Measurements from ENCODE around the gene ABCG2.
A peak's percentile ranks its signal among the peaks of the same experiment; 100 is the strongest.

Gene ABCG2

GRCh38 chr4:88158489-88159228 lies at the start of gene ABCG2:
TSS of gene ABCG2 (minus strand) at chr4:88158639. CDS start at chr4:88139995, 18,644 bp downstream.
- DNase-seq = peak; percentile 30 to 32

- DNase-seq = no peak
These were observed 49.7 kb upstream of the ABCG2 start for GRCh38 chr4:88208156-88208555.

GRCh38 chr4:88207171-88207570 lies 48.7 kb upstream of the ABCG2 start:
- no peak for DNase-seq

GRCh38 chr4:88204882-88205281 lies 46.4 kb upstream of the ABCG2 start:
- no peak for DNase-seq

- DNase-seq = no peak
These were observed 44.0 kb upstream of the ABCG2 start for GRCh38 chr4:88202443-88202842.

- DNase-seq = no peak
These were observed 41.7 kb upstream of the ABCG2 start for GRCh38 chr4:88200186-88200585.

- DNase-seq = no peak
These were observed 38.2 kb upstream of the ABCG2 start for GRCh38 chr4:88196523-88197185.

GRCh38 chr4:88196013-88196365 lies 37.5 kb upstream of the ABCG2 start:
- no peak for DNase-seq

GRCh38 chr4:88195328-88196012 lies 37.0 kb upstream of the ABCG2 start:
- no peak for DNase-seq

- no peak for DNase-seq
These were observed 33.0 kb upstream of the ABCG2 start for GRCh38 chr4:88191404-88191803.

GRCh38 chr4:88189881-88190585 lies 31.6 kb upstream of the ABCG2 start:
- DNase-seq = no peak

- DNase-seq = no peak
These were observed 30.9 kb upstream of the ABCG2 start for GRCh38 chr4:88189418-88189738.

- DNase-seq = no peak
These were observed 30.4 kb upstream of the ABCG2 start for GRCh38 chr4:88188738-88189417.

- DNase-seq = no peak
These were observed 29.3 kb upstream of the ABCG2 start for GRCh38 chr4:88187766-88188165.

- no peak for DNase-seq
These were observed 27.5 kb upstream of the ABCG2 start for GRCh38 chr4:88185906-88186305.

GRCh38 chr4:88179261-88179660 lies 20.8 kb upstream of the ABCG2 start:
- DNase-seq = no peak

- DNase-seq = no peak
These were observed 20.3 kb upstream of the ABCG2 start for GRCh38 chr4:88178626-88179231.

- DNase-seq = no peak
These were observed 19.7 kb upstream of the ABCG2 start for GRCh38 chr4:88177983-88178625.

GRCh38 chr4:88172987-88173386 lies 14.5 kb upstream of the ABCG2 start:
- no peak for DNase-seq

- no peak for DNase-seq
These were observed 12.8 kb upstream of the ABCG2 start for GRCh38 chr4:88171206-88171605.

- no peak for DNase-seq
These were observed 10.9 kb upstream of the ABCG2 start for GRCh38 chr4:88169298-88169697.

- no peak for DNase-seq
These were observed 8.2 kb upstream of the ABCG2 start for GRCh38 chr4:88166608-88167007.

Measured in stimulated activated CD4-positive, alpha-beta T cell treated with anti-CD3 and anti-CD28 coated beads, Interleukin-2, amount 100 ng/mL, for 48 hours (primary cell).